ENCODE results near the gene GET3. TPM values are rescaled to one million over a fixed set of nuclear protein-coding genes. Genes with fewer than 3 reads are reported as not detected.
A peak's percentile ranks its signal among the peaks of the same experiment; 100 is the strongest.

Gene GET3
- total RNA-seq, 3 donors from 2014 or later: 50.8 to 64.6 (median 62.6) TPM

DNA sequence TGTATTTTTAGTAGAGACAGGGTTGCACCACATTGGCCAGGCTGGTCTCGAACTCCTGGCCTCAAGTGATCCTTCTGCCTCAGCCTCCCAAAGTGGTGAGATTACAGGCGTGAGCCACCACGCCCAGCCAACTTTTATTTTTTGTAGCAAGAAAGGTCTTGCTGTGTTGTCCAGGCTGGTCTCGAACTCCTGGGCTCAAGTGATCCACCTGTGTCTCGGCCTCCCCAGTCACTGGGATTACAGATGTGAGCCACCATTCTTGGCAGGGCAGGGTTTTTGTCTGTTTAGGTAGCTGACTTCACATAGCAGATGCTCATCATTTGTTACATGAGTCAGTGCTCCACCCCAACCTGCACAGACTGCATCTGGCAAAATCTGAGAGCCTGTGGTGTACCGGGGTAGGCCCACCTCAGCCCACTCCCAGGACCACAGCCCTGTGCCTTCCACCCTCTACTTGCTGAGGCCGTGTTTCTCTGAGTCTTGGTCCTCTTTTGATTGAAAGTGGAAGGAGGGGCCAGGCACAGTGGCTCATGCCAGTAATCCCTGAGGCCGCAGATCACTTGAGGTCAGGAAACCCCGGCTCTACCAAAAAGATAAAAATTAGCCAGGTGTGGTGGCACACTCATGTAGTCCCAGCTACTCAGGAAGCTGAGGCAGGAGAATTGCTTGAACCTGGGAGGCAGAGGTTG is 9.4 kb upstream of the GET3 start:
- Histone ChIP-seq H3K4me3 (no peak overlapping the region), H3K27ac (no peak overlapping the region), H3K4me1 (peaks cover 1 to 6% of the 10 kb centered on the region in 2 donors), H3K27me3 (no peaks in the 10 kb centered on the region), H3K36me3 (peaks cover 9% of the 10 kb centered on the region), H3K9me3 (no peaks in the 10 kb centered on the region)
- intact Hi-C loops (cut with DNase I; ENCODE audit: low total_unique reads): no loop called here
- DNase-seq (ENCODE audit: low spot score in 2 of 2): no peak
- TF ChIP-seq POLR2A (IDR thresholded peaks at IDR 0.05): no peak
- TF ChIP-seq, protein P1, sequence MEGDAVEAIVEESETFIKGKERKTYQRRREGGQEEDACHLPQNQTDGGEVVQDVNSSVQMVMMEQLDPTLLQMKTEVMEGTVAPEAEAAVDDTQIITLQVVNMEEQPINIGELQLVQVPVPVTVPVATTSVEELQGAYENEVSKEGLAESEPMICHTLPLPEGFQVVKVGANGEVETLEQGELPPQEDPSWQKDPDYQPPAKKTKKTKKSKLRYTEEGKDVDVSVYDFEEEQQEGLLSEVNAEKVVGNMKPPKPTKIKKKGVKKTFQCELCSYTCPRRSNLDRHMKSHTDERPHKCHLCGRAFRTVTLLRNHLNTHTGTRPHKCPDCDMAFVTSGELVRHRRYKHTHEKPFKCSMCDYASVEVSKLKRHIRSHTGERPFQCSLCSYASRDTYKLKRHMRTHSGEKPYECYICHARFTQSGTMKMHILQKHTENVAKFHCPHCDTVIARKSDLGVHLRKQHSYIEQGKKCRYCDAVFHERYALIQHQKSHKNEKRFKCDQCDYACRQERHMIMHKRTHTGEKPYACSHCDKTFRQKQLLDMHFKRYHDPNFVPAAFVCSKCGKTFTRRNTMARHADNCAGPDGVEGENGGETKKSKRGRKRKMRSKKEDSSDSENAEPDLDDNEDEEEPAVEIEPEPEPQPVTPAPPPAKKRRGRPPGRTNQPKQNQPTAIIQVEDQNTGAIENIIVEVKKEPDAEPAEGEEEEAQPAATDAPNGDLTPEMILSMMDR (IDR thresholded peaks at IDR 0.05): no peak
- TF ChIP-seq POLR2AphosphoS5 (IDR thresholded peaks at IDR 0.05): no peak

DNA sequence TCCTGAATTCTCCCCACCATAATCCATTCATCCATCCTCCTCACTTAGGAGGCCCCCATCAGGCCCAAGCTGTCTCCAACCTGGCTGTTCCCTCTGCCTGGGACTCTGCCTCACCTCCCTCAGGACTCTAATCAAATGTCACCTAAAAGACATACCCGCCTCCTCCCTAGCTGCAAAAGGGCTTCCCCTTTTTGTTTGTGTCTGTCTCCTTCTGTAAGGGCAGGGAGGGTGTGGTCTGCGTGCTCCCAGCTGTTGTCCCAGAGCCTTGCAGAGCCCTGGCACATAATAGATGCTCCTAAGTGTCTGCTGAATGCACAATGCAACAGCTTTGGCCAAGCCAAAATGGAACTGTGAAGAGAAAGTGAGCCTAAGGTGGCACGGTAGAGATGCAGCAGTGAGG is 7.2 kb upstream of the GET3 start:
- Histone ChIP-seq H3K27me3 (no peaks in the 10 kb centered on the region), H3K36me3 (peaks cover 9% of the 10 kb centered on the region), H3K4me1 (peaks cover 6 to 9% of the 10 kb centered on the region in 2 donors), H3K9me3 (no peaks in the 10 kb centered on the region), H3K27ac (no peak overlapping the region), H3K4me3 (no peak overlapping the region)
- no peak for TF ChIP-seq POLR2A (IDR thresholded peaks at IDR 0.05)
- TF ChIP-seq, protein P1 (IDR thresholded peaks at IDR 0.05): no peak
- TF ChIP-seq POLR2AphosphoS5 (IDR thresholded peaks at IDR 0.05): no peak
- no peak for DNase-seq (ENCODE audit: low spot score in 2 of 2)
- intact Hi-C loops (cut with DNase I; ENCODE audit: low total_unique reads): no loop called here

- TF ChIP-seq, protein P1 (IDR thresholded peaks at IDR 0.05): no peak
- Histone ChIP-seq H3K4me1 (peaks cover 6 to 11% of the 10 kb centered on the region in 2 donors), H3K27me3 (no peaks in the 10 kb centered on the region), H3K27ac (no peak overlapping the region), H3K4me3 (no peak overlapping the region), H3K9me3 (no peaks in the 10 kb centered on the region), H3K36me3 (peaks cover 9% of the 10 kb centered on the region)
- no peak for DNase-seq (ENCODE audit: low spot score in 2 of 2)
- intact Hi-C loops (cut with DNase I; ENCODE audit: low total_unique reads): no loop called here
These were observed 6.0 kb upstream of the GET3 start for GRCh38 chr19:12731337-12731736.

- peaks cover 6 to 21% of the 10 kb centered on the region in 2 donors for H3K4me1 ChIP-seq
These were observed 3.7 kb upstream of the GET3 start for GRCh38 chr19:12733369-12734214.

More at GRCh38 chr19:12733369-12734214, 3.7 kb upstream of the GET3 start:
- Histone ChIP-seq H3K27ac (peak overlapping the region; percentile 95), H3K36me3 (peaks cover 9% of the 10 kb centered on the region), H3K27me3 (no peaks in the 10 kb centered on the region), H3K4me3 (peak overlapping the region; percentile 93 to 98 (median 94)), H3K9me3 (no peaks in the 10 kb centered on the region)
- TF ChIP-seq, protein P1 (IDR thresholded peaks at IDR 0.05): no peak
- TF ChIP-seq POLR2AphosphoS5 (IDR thresholded peaks at IDR 0.05): no peak
- TF ChIP-seq POLR2A (IDR thresholded peaks at IDR 0.05): no peak
- intact Hi-C loops (cut with DNase I; ENCODE audit: low total_unique reads): no loop called here
- DNase-seq (ENCODE audit: low spot score in 2 of 2): no peak
